Suprapubic skin (tissue), 3 donors: ENCODE data around the gene WDR83.

Experiments used
- CTCF ChIP-seq, 2 donors: fragments of 200-600 bp in 1 of 2; fragments of 450-650 bp in 1 of 2; sonication (generic) in 1 of 2; IDR thresholded peaks; one replicate each; pipeline ENCODE4 v1.5.1; 2016 to 2019; ENCODE audit warnings: antibody characterized with exemption in 2 of 2, mild to moderate bottlenecking in 1 of 2, moderate library complexity in 1 of 2
- POLR2A ChIP-seq, 2 donors: fragments of 450-650 bp; IDR thresholded peaks; one replicate each; pipeline ENCODE4 v1.6.1; 2017; ENCODE audit warnings: antibody characterized with exemption in 2 of 2, mild to moderate bottlenecking in 2 of 2, moderate library complexity in 2 of 2

GRCh38 chr19:12689581-12690216, 23.1 kb downstream of the WDR83 start:
- no peak for TF ChIP-seq CTCF (IDR thresholded peaks at IDR 0.05)
- TF ChIP-seq POLR2A (IDR thresholded peaks at IDR 0.05) = no peak
